ENCODE data around the gene MATCAP1. TPM values are rescaled to one million over a fixed set of nuclear protein-coding genes. Genes with fewer than 3 reads are reported as not detected.

Gene MATCAP1
- total RNA-seq, 2 donors from 2014 or later: 50.2 to 63.8 TPM

DNA sequence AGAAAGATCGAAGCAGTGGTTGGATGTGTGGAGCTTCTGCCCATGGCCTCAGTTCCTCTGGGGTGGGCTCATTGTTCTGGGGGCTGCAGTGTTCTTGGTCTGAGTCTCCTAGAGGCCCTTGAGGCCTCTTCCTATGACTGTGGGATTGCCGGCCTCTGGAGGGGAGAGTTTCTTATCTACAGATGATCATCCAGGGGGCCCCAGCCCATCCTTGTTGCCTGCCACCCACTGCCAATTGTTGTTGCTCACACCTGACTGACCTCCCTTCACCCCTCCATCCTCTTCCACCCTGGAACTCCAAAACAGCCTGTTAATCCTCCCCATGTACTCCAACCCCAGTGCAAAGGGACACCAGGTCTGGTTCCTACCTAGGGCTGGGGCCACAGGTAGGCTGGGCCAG lies 38.8 kb downstream of the MATCAP1 start:
- 67 to 92% methylated on average over 1 to 2 of the region's 2 CpGs for WGBS, 2 experiments (ENCODE audit: insufficient coverage in 1 of 2, insufficient read length in 1 of 2)
- Histone ChIP-seq H3K27ac (ENCODE audit: low read depth, low read length) (no peak overlapping the region), H3K4me3 (ENCODE audit: low read length) (no peak overlapping the region), H3K9ac (ENCODE audit: extremely low read depth, low read length, poor library complexity, severe bottlenecking) (no peak overlapping the region), H3K36me3 (ENCODE audit: control insufficient read depth, insufficient read depth, low read length) (peaks cover 71% of the 10 kb centered on the region), H3K27me3 (ENCODE audit: control insufficient read depth, insufficient read depth, low read length, poor library complexity, severe bottlenecking) (peaks cover 4% of the 10 kb centered on the region), H3K4me1 (ENCODE audit: control insufficient read depth, insufficient read depth, low read length) (no peaks in the 10 kb centered on the region), H3K9me3 (ENCODE audit: control insufficient read depth, low read length) (no peaks in the 10 kb centered on the region)
- H3K9me3 Mint-ChIP-seq: no peaks in the 10 kb centered on the region
- DNase-seq: no peak
- H3K4me1 Mint-ChIP-seq: no peaks in the 10 kb centered on the region
- peaks cover 75% of the 10 kb centered on the region for H3K36me3 Mint-ChIP-seq (ENCODE audit: low read depth)
- H3K4me3 Mint-ChIP-seq: no peak overlapping the region
- H3K27me3 Mint-ChIP-seq (ENCODE audit: insufficient read depth): peaks cover 8% of the 10 kb centered on the region
- no peak overlapping the region for H3K27ac Mint-ChIP-seq
- TF ChIP-seq, protein P1, sequence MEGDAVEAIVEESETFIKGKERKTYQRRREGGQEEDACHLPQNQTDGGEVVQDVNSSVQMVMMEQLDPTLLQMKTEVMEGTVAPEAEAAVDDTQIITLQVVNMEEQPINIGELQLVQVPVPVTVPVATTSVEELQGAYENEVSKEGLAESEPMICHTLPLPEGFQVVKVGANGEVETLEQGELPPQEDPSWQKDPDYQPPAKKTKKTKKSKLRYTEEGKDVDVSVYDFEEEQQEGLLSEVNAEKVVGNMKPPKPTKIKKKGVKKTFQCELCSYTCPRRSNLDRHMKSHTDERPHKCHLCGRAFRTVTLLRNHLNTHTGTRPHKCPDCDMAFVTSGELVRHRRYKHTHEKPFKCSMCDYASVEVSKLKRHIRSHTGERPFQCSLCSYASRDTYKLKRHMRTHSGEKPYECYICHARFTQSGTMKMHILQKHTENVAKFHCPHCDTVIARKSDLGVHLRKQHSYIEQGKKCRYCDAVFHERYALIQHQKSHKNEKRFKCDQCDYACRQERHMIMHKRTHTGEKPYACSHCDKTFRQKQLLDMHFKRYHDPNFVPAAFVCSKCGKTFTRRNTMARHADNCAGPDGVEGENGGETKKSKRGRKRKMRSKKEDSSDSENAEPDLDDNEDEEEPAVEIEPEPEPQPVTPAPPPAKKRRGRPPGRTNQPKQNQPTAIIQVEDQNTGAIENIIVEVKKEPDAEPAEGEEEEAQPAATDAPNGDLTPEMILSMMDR (conservative IDR thresholded peaks at IDR 0.05): no peak

DNA sequence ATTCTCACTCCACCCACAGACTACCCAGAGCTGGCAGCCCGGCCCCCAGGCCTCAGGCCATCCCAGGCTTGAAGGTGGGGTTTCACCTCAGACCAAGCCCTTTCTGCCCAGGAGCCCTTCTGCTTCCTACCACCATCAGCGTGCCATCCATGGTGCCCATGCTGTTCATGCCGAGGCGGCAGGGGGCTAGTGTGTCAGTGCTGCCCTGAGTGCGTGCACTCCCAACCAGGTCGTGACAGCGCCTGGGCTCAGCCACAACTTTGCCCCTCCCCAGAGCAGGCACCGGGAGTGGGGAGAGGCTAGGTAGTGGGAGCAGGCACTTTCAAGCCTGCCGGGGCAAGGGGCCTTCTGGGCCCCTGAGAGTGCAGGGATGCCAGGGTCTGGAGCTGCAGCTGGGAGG lies 41.4 kb downstream of the MATCAP1 start:
- Histone ChIP-seq H3K9me3 (ENCODE audit: control insufficient read depth, low read length) (no peaks in the 10 kb centered on the region), H3K36me3 (ENCODE audit: control insufficient read depth, insufficient read depth, low read length) (peaks cover 70% of the 10 kb centered on the region), H3K27ac (ENCODE audit: low read depth, low read length) (no peak overlapping the region), H3K4me3 (ENCODE audit: low read length) (no peak overlapping the region), H3K27me3 (ENCODE audit: control insufficient read depth, insufficient read depth, low read length, poor library complexity, severe bottlenecking) (no peaks in the 10 kb centered on the region), H3K9ac (ENCODE audit: extremely low read depth, low read length, poor library complexity, severe bottlenecking) (no peak overlapping the region), H3K4me1 (ENCODE audit: control insufficient read depth, insufficient read depth, low read length) (no peaks in the 10 kb centered on the region)
- DNase-seq: no peak
- Mint-ChIP-seq H3K36me3 (ENCODE audit: low read depth) (peaks cover 71% of the 10 kb centered on the region), H3K27me3 (ENCODE audit: insufficient read depth) (no peaks in the 10 kb centered on the region), H3K4me1 (no peaks in the 10 kb centered on the region), H3K9me3 (no peaks in the 10 kb centered on the region), H3K4me3 (no peak overlapping the region), H3K27ac (no peak overlapping the region)
- TF ChIP-seq, protein P1 (conservative IDR thresholded peaks at IDR 0.05): no peak
- 95 to 100% methylated on average over 1 to 9 of the region's 9 CpGs for WGBS, 2 experiments (ENCODE audit: insufficient coverage in 1 of 2, insufficient read length in 1 of 2)

DNA sequence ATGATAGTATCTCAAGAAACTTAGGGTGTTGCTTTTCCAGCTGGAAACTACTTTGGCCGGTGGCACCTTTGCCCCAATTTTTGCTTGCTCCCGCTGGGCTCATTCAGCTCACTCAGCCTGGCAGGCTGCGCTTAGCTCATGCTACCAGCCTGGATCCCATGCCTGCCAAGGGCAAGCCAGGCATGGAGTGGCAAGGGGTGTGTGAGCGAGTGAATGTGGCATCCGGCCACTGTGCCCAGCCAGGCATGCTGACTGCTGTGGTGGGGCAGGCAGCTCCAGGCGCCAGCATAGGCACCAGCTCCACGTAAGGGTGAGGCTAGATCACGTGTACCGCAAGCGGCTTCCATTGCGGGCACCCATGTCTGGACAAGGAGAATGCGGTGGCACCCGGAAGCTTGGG lies 42.4 kb downstream of the MATCAP1 start:
- H3K4me1 Mint-ChIP-seq: no peaks in the 10 kb centered on the region
- no peak for DNase-seq
- H3K4me3 Mint-ChIP-seq: no peak overlapping the region
- no peak overlapping the region for H3K27ac ChIP-seq (ENCODE audit: low read depth, low read length)
- H3K27ac Mint-ChIP-seq: no peak overlapping the region
- peaks cover 72% of the 10 kb centered on the region for H3K36me3 Mint-ChIP-seq (ENCODE audit: low read depth)
- H3K9me3 ChIP-seq (ENCODE audit: control insufficient read depth, low read length): no peaks in the 10 kb centered on the region
- H3K9me3 Mint-ChIP-seq: no peaks in the 10 kb centered on the region
- WGBS, 2 experiments (ENCODE audit: insufficient coverage in 1 of 2, insufficient read length in 1 of 2): 92 to 94% methylated on average over 10 to 13 of the region's 13 CpGs
- no peak overlapping the region for H3K9ac ChIP-seq (ENCODE audit: extremely low read depth, low read length, poor library complexity, severe bottlenecking)
- H3K27me3 Mint-ChIP-seq (ENCODE audit: insufficient read depth): no peaks in the 10 kb centered on the region
- peaks cover 78% of the 10 kb centered on the region for H3K36me3 ChIP-seq (ENCODE audit: control insufficient read depth, insufficient read depth, low read length)
- TF ChIP-seq, protein P1 (conservative IDR thresholded peaks at IDR 0.05): no peak
- no peaks in the 10 kb centered on the region for H3K27me3 ChIP-seq (ENCODE audit: control insufficient read depth, insufficient read depth, low read length, poor library complexity, severe bottlenecking)
- no peaks in the 10 kb centered on the region for H3K4me1 ChIP-seq (ENCODE audit: control insufficient read depth, insufficient read depth, low read length)
- H3K4me3 ChIP-seq (ENCODE audit: low read length): no peak overlapping the region

Measured in endodermal cell (in vitro differentiated cells).